PC-9 (cell line): ENCODE data around the gene WNT1. TPM values are rescaled to one million over a fixed set of nuclear protein-coding genes. Genes with fewer than 3 reads are reported as not detected.

Source experiments
- BruUV-seq: library from RNA; stranded (reverse); fragments of 400-500 nt; replicated peaks from 2 replicates; lab custom pipeline; 2021; lab: Mats Ljungman, UMichigan
- CTCF ChIA-PET: fragments of 300-600 bp; sonication (Branson Sonifier 250); formaldehyde crosslinking; loops from one replicate; lab custom pipeline; 2022; ENCODE audit warnings: antibody characterized with exemption; lab: Charles Lee
- POLR2A ChIA-PET: fragments of 300-600 bp; sonication (Branson Sonifier 250); formaldehyde crosslinking; loops from one replicate; lab custom pipeline; 2022; ENCODE audit warnings: antibody characterized with exemption; ENCODE audit not compliant: unreplicated experiment; lab: Charles Lee
- DNase-seq, 2 experiments: peaks; one replicate each; pipeline versions ENCODE4 v3.0.0 to v3.0.0-alpha.2; 2015 to 2022; ENCODE audit warnings: mixed read lengths in 1 of 2
- H2AFZ ChIP-seq: fragments of 200-600 bp; sonication (generic); 2 replicates; pipeline ENCODE4 v1.8.1; 2017; ENCODE audit warnings: antibody characterized with exemption
- H3F3A ChIP-seq: fragments of 200-600 bp; sonication (generic); 2 replicates; pipeline ENCODE4 v1.8.1; 2017; ENCODE audit warnings: antibody characterized with exemption, mild to moderate bottlenecking, low read depth; ENCODE audit not compliant: insufficient read depth
- H3K27ac ChIP-seq: fragments of 200-600 bp; sonication (generic); 2 replicates; pipeline ENCODE4 v1.6.1; 2016; ENCODE audit warnings: mixed run types
- H3K27me3 ChIP-seq: fragments of 200-600 bp; sonication (generic); 2 replicates; pipeline ENCODE4 v1.6.1; 2016; ENCODE audit warnings: low read depth, mixed run types; ENCODE audit not compliant: insufficient read depth
- H3K36me3 ChIP-seq: fragments of 200-600 bp; sonication (generic); 2 replicates; pipeline ENCODE4 v1.6.1; 2016; ENCODE audit warnings: low read depth, mixed run types
- H3K4me1 ChIP-seq: fragments of 200-600 bp; sonication (generic); replicated peaks from 2 replicates; pipeline ENCODE4 v1.6.1; 2016; ENCODE audit warnings: mixed run types; ENCODE audit not compliant: insufficient read depth
- H3K4me2 ChIP-seq: fragments of 200-600 bp; sonication (generic); 2 replicates; pipeline ENCODE4 v1.6.1; 2017; ENCODE audit warnings: mixed run types
- H3K4me3 ChIP-seq: fragments of 200-600 bp; sonication (generic); 2 replicates; pipeline ENCODE4 v1.6.1; 2016; ENCODE audit warnings: mixed run types
- H3K79me2 ChIP-seq: fragments of 200-600 bp; sonication (generic); 2 replicates; pipeline ENCODE4 v1.6.1; 2017; ENCODE audit warnings: low read depth, mixed run types
- H3K9me2 ChIP-seq: fragments of 200-600 bp; sonication (generic); 2 replicates; pipeline ENCODE4 v1.8.1; 2017; ENCODE audit warnings: mild to moderate bottlenecking; ENCODE audit not compliant: insufficient read depth
- H3K9me3 ChIP-seq: fragments of 200-600 bp; sonication (generic); 2 replicates; pipeline ENCODE4 v1.8.1; 2016; ENCODE audit warnings: low read depth; ENCODE audit not compliant: insufficient read depth
- H4K20me1 ChIP-seq: fragments of 200-600 bp; sonication (generic); 2 replicates; pipeline ENCODE4 v1.8.1; 2017; ENCODE audit not compliant: insufficient read depth
- CTCF ChIP-seq: fragments of 200-600 bp; sonication (generic); conservative IDR thresholded peaks from 2 replicates; pipeline ENCODE4 v1.6.1; 2017; ENCODE audit warnings: mixed run types, antibody characterized with exemption, mild to moderate bottlenecking, moderate library complexity
- EZH2 ChIP-seq: fragments of 200-600 bp; sonication (generic); IDR thresholded peaks from 2 replicates; pipeline ENCODE4 v1.8.0; 2017; ENCODE audit warnings: antibody characterized with exemption, low read depth
- intact Hi-C: fragments of 100-400 bp; cut with micrococcal nuclease; formaldehyde crosslinking; loops from one replicate; pipeline ENCODE4 v1.10.0; 2022; ENCODE audit not compliant: unreplicated experiment
- total RNA-seq: library from RNA; stranded (reverse); gene quantifications from 2 replicates; pipeline ENCODE4 v1.2.3, GENCODE V29; 2021

Gene WNT1
- total RNA-seq, 1 experiment from 2014 or later, result not detected

DNA sequence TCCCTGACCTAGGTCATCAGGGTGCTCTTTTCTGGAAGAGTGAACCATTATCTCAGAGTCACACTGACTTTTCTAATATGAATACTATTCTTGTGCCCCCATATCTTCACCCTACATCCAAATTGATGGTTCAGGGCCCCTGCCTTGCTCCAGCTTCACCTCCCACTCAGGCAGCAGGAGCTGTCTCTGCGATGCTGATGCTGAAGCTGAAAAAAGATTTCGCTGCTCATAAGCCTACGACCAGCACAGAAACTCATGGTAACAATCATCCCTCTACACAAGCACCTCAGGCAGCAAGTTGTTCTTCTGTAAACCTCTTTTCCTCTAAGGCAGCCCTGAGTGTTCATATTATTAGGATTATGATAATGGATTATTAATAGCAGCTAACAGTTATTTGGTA, 24.1 kb upstream of the WNT1 start:
- no peak overlapping the region for H3K4me3 ChIP-seq
- H3K79me2 ChIP-seq, result peaks cover 73% of the 10 kb centered on the region
- no peak overlapping the region for H3K4me2 ChIP-seq
- peaks cover 24% of the 10 kb centered on the region for H3K4me1 ChIP-seq
- H3F3A ChIP-seq, result peaks cover 34% of the 10 kb centered on the region; the same call in 1 of the 2 replicates
- H4K20me1 ChIP-seq, result peaks cover 66% of the 10 kb centered on the region
- H3K9me3 ChIP-seq, result no peaks in the 10 kb centered on the region
- H2AFZ ChIP-seq, result no peak overlapping the region
- DNase-seq, result no peak
- TF ChIP-seq EZH2, result no peak
- no peak for TF ChIP-seq CTCF
- no peaks in the 10 kb centered on the region for H3K9me2 ChIP-seq
- ChIA-PET CTCF (no interaction called here), POLR2A (no interaction called here)
- H3K27me3 ChIP-seq, result no peaks in the 10 kb centered on the region
- intact Hi-C loops, result no loop called here
- peaks cover 32% of the 10 kb centered on the region for H3K36me3 ChIP-seq
- H3K27ac ChIP-seq, result no peak overlapping the region
- BruUV-seq, result no TSS peak

DNA sequence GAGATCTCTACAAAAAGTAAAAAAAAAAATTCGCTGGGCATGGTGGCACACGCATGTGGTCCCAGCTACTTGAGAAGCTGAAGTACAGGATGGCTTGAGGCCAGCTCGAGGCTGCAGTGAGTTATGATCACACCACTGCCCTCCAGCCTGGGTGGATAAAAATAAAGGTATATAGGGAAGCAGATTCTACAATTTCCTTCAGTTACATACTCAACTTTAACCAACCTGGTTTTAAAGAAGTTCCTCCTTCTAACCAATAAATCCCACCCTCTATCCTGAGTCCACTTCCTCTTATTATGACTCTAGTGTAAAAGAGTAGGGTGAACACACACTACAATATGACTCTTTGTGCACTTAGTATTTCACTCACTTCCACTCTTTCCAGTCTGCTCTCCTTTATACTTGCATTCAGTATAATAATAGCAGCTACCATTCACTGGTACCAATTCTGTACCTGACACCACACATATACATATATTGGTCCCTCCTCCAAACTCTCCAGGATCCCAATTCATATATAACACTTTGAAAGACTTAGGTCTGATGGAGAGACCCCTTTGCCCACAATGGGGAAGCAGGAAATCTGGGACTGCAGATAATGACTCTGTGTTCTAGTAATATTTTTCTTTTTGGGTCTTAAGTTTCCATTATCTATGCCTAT, 23.2 kb upstream of the WNT1 start:
- H3K27me3 ChIP-seq, result no peaks in the 10 kb centered on the region
- H3K9me3 ChIP-seq, result no peaks in the 10 kb centered on the region
- ChIA-PET CTCF (no interaction called here), POLR2A (no interaction called here)
- H3F3A ChIP-seq, result peaks cover 34% of the 10 kb centered on the region; the same call in 1 of the 2 replicates
- H3K36me3 ChIP-seq, result peaks cover 27% of the 10 kb centered on the region
- peaks cover 24% of the 10 kb centered on the region for H3K4me1 ChIP-seq
- no TSS peak for BruUV-seq
- intact Hi-C loops, result no loop called here
- no peak for DNase-seq
- H4K20me1 ChIP-seq, result peaks cover 57% of the 10 kb centered on the region
- H2AFZ ChIP-seq, result no peak overlapping the region
- peak overlapping the region; percentile 92 for H3K4me2 ChIP-seq
- no peak overlapping the region for H3K27ac ChIP-seq
- TF ChIP-seq EZH2, result no peak
- TF ChIP-seq CTCF, result no peak
- H3K9me2 ChIP-seq, result no peaks in the 10 kb centered on the region
- peaks cover 65% of the 10 kb centered on the region for H3K79me2 ChIP-seq
- peak overlapping the region; percentile 69; the same call in 1 of the 2 replicates for H3K4me3 ChIP-seq

DNA sequence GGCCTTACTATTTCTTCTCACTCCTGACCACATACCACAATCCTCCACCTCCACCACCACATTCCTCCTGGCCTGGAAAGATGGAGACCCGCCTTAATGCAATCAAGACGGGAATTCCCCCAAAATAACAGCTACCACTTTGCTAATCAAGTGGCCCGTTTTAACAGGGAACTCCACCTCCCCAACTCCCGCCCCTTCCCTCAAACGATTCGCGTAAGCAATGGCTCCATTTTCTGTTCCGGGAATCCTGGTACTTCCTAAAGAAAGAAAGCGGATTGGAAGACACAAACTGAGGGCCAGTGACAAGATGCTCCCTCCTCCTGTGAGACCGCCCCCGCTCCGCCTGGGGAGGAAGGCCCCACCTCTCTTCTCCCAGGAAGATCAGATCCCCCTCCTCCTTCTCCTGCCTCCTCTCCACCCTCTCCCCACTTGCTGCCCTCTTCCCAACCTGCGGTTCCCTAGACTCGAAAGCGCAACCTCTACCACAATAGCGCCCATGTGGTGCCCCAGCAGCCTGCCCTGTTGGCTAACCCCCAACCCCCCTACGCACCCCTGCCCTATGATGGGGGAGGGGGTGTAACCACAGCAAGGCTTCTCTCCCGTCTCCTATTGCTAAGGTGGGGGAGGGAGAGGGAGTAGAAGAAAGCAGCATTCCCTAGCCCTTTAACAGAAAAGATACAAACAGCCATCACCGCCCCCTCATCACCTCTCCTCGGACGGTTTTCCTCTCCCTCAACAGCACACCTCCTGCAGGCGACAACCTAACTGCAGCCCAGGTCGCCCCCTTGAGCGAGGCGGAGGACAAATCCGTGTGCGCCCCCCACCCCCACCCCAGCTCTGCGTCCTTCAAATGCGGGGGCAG, 21.6 kb upstream of the WNT1 start:
- Histone ChIP-seq H3K4me1 (peaks cover 24% of the 10 kb centered on the region), H3K27me3 (no peaks in the 10 kb centered on the region), H3K9me2 (no peaks in the 10 kb centered on the region), H3K9me3 (no peaks in the 10 kb centered on the region), H3K4me2 (peak overlapping the region; percentile 92), H3K4me3 (peak overlapping the region; percentile 69), H2AFZ (peak overlapping the region; percentile 92), H3K36me3 (peaks cover 27% of the 10 kb centered on the region), H3K79me2 (peaks cover 54% of the 10 kb centered on the region), H3F3A (peaks cover 25% of the 10 kb centered on the region; the same call in 1 of the 2 replicates), H3K27ac (peak overlapping the region; percentile 48), H4K20me1 (peaks cover 44% of the 10 kb centered on the region)
- DNase-seq, result peak; percentile 87 to 91
- POLR2A ChIA-PET, result interaction anchor here (0.6 to 1.0 kb wide), 2 partner anchors 15 to 57 kb away, joined by 4 to 8 read pairs; partner anchors contain the start of gene WNT10B
- TF ChIP-seq CTCF (no peak), EZH2 (no peak)
- intact Hi-C loops, result no loop called here
- CTCF ChIA-PET, result interaction anchor here (0.6 to 1.4 kb wide), 3 partner anchors 8 to 934 kb away, joined by 3 to 6 read pairs (median 5); no protein-coding TSS in a partner anchor
- BruUV-seq, result TSS peak; percentile 81
